Endothelial cell of umbilical vein (primary cell): Measurements from ENCODE around the gene CACTIN.

Source experiments
- CTCF ChIP-seq, 2 donors: IDR thresholded peaks; 1 replicate in 1 of 2; 2 replicates in 1 of 2; pipeline ENCODE4 v1.5.1; 2011; ENCODE audit warnings: low read length in 2 of 2, mild to moderate bottlenecking in 2 of 2, moderate library complexity in 2 of 2, control low read depth in 1 of 2, inconsistent platforms in 1 of 2, low read depth in 1 of 2; ENCODE audit not compliant: insufficient read depth in 1 of 2; ENCODE audit errors: extremely low read depth in 1 of 2
- EZH2 ChIP-seq: IDR thresholded peaks from 2 replicates; pipeline ENCODE4 v1.6.1; 2012; ENCODE audit warnings: borderline replicate concordance, low read depth, mild to moderate bottlenecking, moderate library complexity, low read length, inconsistent platforms; ENCODE audit not compliant: severe bottlenecking
- FOS ChIP-seq: IDR thresholded peaks from 2 replicates; pipeline ENCODE4 v1.6.1; 2011; ENCODE audit warnings: mild to moderate bottlenecking, low read length, moderate library complexity, borderline replicate concordance; ENCODE audit not compliant: insufficient read depth
- JUN ChIP-seq: IDR thresholded peaks from 2 replicates; pipeline ENCODE4 v1.6.1; 2011; ENCODE audit warnings: borderline replicate concordance, low read depth; ENCODE audit not compliant: insufficient read length, insufficient read depth
- MAX ChIP-seq: IDR thresholded peaks from 2 replicates; pipeline ENCODE4 v1.6.1; 2011; ENCODE audit not compliant: insufficient read depth, insufficient read length
- MYC ChIP-seq: IDR thresholded peaks from one replicate; pipeline ENCODE4 v1.6.1; 2011; ENCODE audit warnings: mild to moderate bottlenecking, low read depth, low read length
- POLR2A ChIP-seq: IDR thresholded peaks from 2 replicates; pipeline ENCODE4 v1.6.1; 2012; ENCODE audit warnings: low read depth, mild to moderate bottlenecking, control low read depth, low read length
- POLR2AphosphoS5 ChIP-seq: IDR thresholded peaks from 2 replicates; pipeline ENCODE4 v1.6.1; 2012; ENCODE audit warnings: low read depth, mild to moderate bottlenecking, control low read depth, low read length, moderate library complexity; ENCODE audit not compliant: insufficient read depth

DNA sequence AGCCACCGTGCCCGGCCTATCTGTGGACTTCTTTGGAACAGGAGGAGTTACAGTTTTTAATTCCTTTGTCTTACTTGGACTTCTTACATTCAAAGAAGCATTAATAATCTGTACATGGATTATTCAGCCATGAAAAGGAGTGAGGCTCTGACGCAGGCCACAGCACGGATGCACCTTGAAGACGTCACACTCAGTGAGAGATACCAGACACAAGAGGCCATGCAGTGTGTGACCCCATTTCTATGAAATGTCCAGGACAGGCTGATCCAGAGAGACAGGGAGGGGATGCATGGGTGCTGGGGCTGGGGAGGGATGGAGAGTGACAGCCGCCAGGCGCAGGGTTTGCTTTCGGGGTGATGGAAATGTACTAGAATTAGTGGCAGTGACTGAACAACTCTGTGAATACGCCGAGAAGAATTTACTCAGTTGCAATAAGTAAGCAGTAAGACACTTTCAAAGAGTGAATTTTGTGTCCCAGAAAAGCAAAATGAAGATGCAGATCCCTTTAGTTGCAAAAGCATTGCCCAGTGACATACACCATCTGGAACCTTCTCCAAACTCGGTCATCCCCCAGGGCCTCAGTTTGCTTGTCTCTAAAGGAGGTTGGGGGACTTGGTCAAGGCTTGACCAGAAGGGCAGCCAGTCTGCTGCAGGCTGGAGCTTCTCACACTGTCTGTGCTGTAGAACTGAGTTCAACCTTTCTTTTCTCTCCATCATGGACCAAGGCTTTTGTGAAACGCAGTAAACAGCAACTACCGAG, 48.4 kb upstream of the CACTIN start:
- TF ChIP-seq CTCF (IDR thresholded peaks at IDR 0.05; ENCODE audit: extremely low read depth in 1 of 2, insufficient read depth in 1 of 2, low read depth in 1 of 2, low read length in 2 of 2) (no peak), POLR2A (no peak), MYC (no peak), EZH2 (no peak), POLR2AphosphoS5 (no peak), MAX (no peak), JUN (no peak), FOS (no peak)
